HG03432 (cell line): ENCODE measurements around the gene GOLGA6B.
"Not testable (repeated sequence)": the region's sequence is repeated elsewhere in the genome, so short reads cannot be mapped to it uniquely, and the experiment has no call there.

Experiments
- ATAC-seq: cut with Tn5 transposase; IDR thresholded peaks from one replicate; pipeline ENCODE4 v1.9.1; 2021; ENCODE audit warnings: mild to moderate bottlenecking, moderate library complexity; ENCODE audit not compliant: unreplicated experiment

GOLGA6B gene

GRCh38 chr15:72661081-72661480 is 6.6 kb downstream of the GOLGA6B start:
- ATAC-seq: not testable (repeated sequence)

GRCh38 chr15:72663931-72664330 is 9.4 kb downstream of the GOLGA6B start:
- not testable (repeated sequence) for ATAC-seq

- not testable (repeated sequence) for ATAC-seq
These were observed 11.2 kb downstream of the GOLGA6B start for GRCh38 chr15:72665706-72666105.

- ATAC-seq: not testable (repeated sequence)
These were observed 15.3 kb downstream of the GOLGA6B start for GRCh38 chr15:72669803-72670202.

- ATAC-seq: peak; percentile 90
These were observed 16.3 kb downstream of the GOLGA6B start for GRCh38 chr15:72670656-72671352.

GRCh38 chr15:72671525-72671924 is 17.0 kb downstream of the GOLGA6B start:
- no peak for ATAC-seq

- ATAC-seq: no peak
These were observed 22.3 kb downstream of the GOLGA6B start for GRCh38 chr15:72676838-72677237.

GRCh38 chr15:72680931-72681330 is 26.4 kb downstream of the GOLGA6B start:
- no peak for ATAC-seq

- ATAC-seq: no peak
These were observed 28.3 kb downstream of the GOLGA6B start for GRCh38 chr15:72682772-72683171.

GRCh38 chr15:72685301-72685924 is 30.9 kb downstream of the GOLGA6B start:
- no peak for ATAC-seq

GRCh38 chr15:72685925-72686794 is 31.7 kb downstream of the GOLGA6B start, which contains the start of the genes BBS4 and HIGD2B:
Gene BBS4 (plus strand): TSS chr15:72686207. CDS start chr15:72686228, 21 bp downstream.
Gene HIGD2B (minus strand): TSS chr15:72686182. CDS start chr15:72676374, 9,808 bp downstream.
- peak; percentile 97 for ATAC-seq

GRCh38 chr15:72688697-72689096 is 34.2 kb downstream of the GOLGA6B start:
- ATAC-seq: no peak

GRCh38 chr15:72690938-72691337 is 36.4 kb downstream of the GOLGA6B start:
- no peak for ATAC-seq

GRCh38 chr15:72698938-72699337 is 44.4 kb downstream of the GOLGA6B start:
- ATAC-seq: no peak

GRCh38 chr15:72700076-72700475 is 45.6 kb downstream of the GOLGA6B start:
- ATAC-seq: no peak

GRCh38 chr15:72706266-72706665 is 51.8 kb downstream of the GOLGA6B start:
- ATAC-seq: no peak

- ATAC-seq: not testable (repeated sequence)
These were observed 54.2 kb downstream of the GOLGA6B start for GRCh38 chr15:72708551-72709303.
